ENCODE data around the gene DYNLL1.

DNA sequence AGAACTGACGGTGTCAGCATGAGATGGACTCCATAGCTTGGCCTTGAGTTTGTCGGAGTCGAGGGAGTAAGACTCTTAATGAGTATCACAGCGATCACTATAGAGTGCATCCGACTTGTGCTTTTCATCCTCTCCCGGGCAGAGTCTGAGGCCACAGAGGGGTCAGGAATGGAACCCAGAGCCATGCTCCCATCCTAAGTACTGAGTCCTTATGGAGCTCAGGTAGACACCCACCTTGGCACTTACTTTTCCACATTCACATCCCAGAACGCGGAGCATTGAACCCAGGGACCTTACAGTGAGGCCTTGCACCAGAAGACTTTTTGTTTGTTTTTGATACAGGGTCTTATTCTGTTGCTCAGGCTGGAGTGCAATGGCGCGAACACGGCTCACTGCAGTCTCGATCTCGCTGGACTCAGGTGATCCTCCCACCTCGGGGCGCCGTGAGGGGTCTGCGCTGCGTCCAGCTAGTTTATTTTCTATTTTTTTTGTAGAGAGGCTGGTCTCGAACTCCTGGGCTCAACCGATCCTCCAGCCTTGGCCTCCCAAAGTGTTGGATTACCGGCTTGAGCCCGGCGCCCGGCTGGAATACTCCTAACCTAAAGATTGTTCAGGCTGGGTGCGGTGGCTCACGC, 25.6 kb upstream of the DYNLL1 start:
- TF ChIP-seq POLR2A (IDR thresholded peaks at IDR 0.05) (no peak), POLR2AphosphoS5 (IDR thresholded peaks at IDR 0.05) (no peak), EP300 (IDR thresholded peaks at IDR 0.05) (no peak)
- TF ChIP-seq, protein P1, sequence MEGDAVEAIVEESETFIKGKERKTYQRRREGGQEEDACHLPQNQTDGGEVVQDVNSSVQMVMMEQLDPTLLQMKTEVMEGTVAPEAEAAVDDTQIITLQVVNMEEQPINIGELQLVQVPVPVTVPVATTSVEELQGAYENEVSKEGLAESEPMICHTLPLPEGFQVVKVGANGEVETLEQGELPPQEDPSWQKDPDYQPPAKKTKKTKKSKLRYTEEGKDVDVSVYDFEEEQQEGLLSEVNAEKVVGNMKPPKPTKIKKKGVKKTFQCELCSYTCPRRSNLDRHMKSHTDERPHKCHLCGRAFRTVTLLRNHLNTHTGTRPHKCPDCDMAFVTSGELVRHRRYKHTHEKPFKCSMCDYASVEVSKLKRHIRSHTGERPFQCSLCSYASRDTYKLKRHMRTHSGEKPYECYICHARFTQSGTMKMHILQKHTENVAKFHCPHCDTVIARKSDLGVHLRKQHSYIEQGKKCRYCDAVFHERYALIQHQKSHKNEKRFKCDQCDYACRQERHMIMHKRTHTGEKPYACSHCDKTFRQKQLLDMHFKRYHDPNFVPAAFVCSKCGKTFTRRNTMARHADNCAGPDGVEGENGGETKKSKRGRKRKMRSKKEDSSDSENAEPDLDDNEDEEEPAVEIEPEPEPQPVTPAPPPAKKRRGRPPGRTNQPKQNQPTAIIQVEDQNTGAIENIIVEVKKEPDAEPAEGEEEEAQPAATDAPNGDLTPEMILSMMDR (IDR thresholded peaks at IDR 0.05) = no peak

Data from suprapubic skin (tissue), 4 donors.